GM18907 (cell line): ENCODE data around the gene PCDH1.

ENCODE experiments used
- ATAC-seq: cut with Tn5 transposase; IDR thresholded peaks from one replicate; pipeline ENCODE4 v1.9.1; 2021; ENCODE audit warnings: mild to moderate bottlenecking, moderate library complexity; ENCODE audit not compliant: unreplicated experiment

PCDH1 gene

DNA sequence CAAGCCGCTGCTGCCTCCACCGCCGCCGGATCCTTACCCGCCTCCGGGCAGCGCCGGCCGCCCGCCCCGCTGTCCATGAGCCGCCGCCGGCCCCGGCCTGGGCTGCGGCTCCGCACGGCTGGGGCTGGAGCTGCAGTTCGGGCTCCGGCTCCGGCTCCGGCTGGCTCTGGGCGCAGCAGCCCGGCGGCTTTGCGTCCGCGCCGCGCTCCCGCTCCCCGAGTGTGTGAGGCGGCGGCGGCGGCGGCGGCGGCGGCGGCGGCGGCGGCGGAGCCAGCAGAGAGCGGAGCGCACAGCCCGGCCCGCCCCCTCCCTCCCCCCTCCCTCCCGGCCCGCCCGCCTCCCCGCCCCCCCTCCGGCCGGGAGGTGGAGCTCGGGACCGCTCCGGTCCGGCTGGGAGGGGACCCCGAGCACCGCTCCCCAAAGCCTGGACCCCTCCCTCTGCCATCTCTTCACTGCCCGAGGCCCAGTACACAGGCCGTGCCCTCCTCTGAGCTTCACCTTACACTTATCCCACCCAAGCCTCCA lies at the start of gene PCDH1:
Gene PCDH1, minus strand, starts transcription at position 225 of the 525 bp plus-strand sequence. Its CDS starts 148 bp downstream, at position 77.
- peak; percentile 10 for ATAC-seq

DNA sequence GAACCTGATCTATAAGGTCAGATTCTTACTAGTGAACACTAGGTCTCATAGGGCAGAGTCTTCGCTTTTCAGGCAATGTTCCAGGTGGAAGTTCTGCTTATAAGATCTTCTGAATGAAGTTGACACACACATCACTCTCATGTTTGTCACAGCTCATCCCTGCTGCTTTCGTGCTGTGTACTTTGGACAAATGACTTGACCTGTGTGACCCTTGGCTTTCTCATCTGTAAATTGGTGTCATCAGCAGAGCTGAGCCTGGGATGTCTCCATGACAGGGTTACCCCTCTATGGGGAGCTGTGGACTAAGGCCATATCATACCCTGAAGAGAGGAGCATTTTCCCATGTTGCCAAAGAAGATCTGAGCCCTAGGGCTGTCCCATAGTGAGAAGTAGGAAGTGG lies 48.2 kb upstream of the PCDH1 start:
- ATAC-seq: no peak

DNA sequence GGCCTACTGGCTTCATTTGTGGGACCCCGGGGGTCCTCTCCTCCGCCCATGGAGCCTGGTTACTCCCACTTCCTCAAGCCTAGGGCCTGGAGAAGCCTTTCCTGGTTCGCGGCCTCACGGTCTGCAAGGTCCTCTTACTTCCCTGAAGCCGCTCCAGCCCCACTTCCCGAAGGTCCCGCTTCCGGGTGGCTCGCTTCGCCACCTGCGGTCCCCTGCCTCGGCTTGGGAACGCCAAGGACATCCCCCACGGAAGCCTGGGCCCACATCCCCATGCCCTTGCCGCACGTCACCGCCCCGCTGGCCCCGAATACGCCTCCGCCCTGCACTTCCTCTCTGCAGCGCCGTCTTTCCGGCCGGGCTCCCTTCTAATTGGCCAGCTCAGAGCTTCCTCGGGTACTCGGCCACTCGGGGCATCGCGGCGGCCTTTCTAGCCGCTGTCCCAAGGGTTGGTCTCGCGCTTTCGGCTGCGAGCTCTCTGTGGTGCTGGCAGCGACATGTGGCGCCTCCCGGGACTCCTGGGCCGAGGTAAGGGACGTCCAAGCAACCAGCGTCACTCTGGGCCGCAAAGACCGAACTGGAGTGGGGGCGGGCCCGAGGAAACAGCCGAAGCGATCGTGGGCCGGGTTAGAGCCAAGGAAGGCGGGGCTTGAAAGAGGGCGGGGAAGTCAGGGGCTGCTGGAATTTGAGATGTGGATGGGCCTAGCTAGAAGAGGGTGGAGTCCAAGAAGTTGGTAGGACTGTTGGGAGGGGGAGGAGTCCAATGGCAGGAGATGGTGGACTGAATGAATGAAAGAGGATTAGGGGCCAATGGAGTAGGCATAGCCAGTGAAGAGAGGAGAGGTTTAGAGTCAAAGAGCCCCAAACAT lies 45.5 kb upstream of the PCDH1 start, which contains the start of gene DELE1:
Gene DELE1, plus strand, starts transcription at position 424 of the 866 bp plus-strand sequence. Its CDS starts 71 bp downstream, at position 495.
- ATAC-seq: peak; percentile 99

DNA sequence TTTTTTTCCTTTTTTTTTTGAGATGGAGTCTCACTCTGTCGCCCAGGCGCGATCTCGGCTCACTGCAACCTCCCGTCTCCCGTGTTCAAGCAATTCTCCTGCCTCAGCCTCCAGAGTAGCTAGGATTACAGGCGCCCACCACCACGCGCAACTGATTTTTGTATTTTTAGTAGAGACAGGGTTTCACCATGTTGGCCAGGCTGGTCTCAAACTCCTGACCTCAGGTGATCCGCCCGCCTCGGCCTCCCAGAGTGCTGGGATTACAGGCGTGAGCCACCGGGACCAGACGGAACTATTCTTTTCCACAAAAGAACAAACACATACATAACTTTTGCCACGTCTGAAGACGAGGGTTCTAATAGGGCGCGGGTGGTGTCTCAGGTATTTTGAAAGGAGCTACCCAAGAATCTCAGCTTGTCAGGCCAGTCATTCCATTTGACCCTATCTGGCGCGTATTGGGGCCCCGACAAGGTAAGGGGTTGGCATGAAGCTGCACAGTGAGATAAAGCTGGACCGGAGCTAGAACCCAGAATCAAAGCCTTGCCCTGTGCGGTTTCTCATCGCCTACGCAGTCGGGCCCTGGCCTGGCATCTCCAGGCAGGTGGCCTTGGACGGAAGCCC lies 44.7 kb upstream of the PCDH1 start:
- peak; percentile 12 for ATAC-seq

DNA sequence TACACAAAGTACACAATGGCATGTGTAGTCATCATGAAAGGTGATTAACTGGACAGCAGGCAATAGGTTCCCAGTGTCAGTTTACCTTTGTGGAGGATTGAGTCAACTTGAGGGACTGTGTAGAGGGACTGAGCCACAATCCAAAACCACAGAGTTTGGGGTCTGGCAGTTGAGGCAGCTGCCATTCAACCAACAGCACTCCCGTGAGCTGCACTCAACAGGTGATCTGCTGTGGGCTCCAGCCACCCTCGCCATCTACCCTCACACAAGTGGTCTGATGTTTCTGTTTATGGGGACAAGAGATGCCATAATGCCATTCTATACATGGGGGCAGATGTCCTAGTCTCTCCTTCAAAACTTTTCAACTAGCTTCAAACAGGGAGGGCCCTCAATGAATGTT lies 42.6 kb upstream of the PCDH1 start:
- no peak for ATAC-seq

DNA sequence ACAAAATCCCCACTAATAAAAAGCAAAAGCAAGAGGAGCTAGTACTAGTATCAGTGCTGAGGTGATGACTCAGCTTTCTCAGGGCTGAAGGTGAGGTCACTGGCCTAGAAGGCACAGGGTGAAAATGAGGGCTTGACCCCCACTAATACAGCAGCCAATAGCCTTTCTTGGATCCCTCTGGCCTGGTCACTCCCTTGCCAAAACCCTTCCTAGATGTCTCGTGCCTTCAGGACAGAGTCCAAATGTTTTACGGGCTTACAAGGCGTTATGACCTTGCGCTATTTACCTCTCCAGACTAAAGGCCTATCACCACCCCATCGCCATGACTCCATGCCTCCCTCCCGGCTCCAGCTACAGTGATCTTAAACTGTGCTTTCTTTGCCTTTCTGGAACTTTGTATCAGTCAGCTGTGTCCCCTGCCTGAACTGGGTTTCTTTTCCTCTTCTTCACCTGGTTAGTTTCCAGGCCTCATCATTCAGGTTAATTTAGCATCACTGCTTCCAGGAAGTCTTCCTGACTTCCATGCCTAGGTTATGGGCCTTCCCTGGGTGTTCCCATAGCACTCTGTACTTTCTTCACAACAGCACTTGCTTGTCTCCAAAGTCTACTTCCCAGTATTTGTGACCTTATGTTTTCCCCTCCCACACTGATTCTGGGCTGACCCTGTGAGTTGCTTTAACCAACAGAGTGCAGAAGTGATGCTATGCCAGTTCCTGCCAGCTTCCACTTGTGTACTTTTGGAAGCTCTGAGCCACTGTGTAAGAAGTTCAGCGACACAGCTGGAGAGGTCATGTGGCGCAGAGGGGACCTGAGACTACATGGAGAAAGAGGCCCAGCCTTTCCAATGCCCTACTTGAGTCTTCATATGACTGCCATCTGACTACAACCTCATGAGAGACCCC lies 41.3 kb upstream of the PCDH1 start:
- ATAC-seq: no peak

DNA sequence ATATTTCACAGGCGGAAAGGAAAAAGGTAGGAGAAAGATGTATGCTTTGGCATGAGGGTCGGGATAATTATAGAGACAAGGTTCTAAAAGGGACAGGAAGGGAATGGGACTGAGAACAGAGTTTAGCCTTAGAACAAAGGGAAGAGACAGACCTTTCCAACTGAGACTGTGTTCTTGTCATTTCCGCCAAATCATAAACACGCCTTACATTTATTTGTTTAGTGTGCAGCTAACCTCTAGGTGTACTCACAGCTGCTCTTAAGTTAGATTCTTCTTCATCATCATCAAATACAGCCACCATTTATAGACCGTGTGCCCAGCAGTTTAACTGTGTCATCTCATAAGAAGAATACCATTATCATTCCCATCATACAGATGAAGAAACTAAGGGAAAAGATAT lies 39.5 kb upstream of the PCDH1 start:
- ATAC-seq: no peak

DNA sequence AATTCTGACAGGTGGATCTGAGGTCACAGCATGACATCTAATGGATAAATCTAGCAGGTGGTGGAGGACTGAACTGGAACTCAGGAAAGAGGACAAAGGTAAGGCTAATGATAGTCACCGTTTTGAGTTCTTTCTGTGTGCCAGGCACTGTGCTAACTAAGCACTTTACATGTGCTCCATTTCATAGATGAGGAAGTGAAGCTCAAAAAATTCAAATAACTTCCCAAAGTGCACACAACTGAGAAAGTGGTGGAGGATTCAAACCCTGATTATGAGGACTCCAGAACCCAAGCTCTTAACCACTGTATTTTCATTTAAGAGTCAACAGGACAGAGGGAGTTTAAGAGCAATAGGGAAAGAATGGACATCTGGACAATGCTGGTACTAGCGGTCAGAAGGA lies 38.3 kb upstream of the PCDH1 start:
- ATAC-seq: no peak

DNA sequence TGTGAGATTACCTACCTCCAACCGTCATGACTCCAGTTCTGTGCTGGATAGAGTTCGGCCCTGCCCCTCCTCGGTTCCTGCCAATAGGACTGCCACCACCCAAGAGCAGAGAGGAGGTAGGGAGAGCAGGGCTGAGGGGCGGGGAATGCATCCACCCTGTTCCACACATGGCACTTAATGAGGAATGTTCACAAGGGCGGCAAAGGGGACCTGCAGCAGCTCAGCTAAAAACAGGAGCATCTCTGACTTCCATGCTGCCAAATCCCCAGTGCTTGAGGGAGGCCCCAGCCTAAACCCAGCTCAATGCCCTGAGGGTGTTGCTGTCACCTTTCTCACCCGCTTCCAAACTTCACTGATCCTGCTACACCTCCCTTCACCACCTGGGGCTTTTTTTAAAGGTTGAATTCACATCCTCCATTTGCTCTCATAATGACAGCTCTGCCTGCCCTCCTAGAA lies 37.7 kb upstream of the PCDH1 start:
- ATAC-seq: no peak

DNA sequence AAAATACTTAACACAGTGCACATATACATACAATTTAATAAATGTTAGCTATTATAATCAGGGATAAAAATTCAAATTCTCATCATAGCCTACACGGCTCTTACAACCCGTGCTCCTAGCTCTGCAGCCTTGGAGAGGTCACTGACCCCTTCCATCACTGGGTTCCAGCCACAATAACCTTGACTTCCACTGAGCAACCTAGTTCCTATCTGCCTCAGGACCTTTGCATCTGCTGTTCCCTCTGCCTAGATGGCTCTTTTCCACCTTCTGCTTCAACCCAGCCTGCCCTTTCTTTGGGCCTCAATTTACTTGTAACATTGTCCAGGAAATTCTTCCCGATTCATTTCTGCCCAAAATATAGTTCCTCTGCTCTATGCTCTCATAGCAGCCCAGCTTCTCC lies 36.6 kb upstream of the PCDH1 start:
- ATAC-seq: no peak

DNA sequence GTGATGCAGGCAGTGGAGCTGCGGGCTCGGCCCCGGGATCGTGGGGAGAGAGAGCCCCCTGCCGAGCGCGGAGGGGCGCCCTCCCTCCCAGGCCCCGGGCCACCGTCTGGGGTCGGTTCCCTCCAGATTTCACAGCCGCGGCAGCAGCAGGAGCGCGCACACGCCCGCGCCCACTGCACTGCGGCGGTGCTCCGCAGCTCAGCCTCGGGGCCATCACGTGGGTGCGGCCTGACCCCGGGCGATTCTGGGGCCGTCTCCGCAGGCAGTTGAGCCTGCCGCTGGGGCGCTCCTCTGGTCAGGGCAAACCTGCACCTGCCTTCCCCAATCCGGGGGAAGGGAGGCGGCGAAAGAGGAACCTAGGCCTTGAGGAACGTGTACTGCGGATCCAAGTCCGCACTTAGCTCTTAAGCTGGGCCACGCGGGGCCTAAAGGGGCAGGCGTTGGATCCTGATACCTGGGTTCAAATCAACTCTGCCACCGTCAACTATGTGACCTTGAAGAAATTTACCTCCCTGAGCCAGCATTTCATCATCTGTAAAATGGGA lies 36.1 kb upstream of the PCDH1 start:
- peak; percentile 80 for ATAC-seq

DNA sequence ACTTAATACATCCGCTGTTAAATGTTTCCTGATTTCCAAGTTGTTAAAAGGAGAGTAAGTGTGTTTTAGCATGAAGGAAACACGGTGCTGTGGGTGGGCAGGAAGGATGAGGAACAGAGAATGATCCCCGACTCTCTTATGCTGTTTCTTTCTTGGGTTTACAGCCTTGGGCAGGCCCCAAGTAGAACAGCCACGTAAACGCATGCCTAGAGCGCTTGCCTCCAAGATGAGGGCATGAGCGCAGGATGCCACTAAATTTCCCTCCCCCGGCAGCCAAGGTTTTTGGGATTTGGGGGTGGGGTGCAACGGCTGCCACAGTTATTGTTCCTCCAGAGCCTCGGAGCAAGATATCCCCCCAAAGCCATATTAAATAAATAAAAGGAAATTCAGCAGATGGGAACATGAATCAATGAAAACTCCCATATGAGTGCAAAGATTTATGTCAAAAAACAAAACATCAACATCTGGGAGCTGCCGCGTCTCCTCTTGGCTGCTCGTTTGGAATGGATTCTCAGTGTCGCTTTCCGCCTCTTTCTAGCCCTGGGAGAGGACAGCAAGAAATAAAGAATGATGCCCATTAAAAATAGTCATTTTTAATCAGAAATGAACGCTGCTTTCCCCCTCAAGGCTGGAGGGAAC lies 35.5 kb upstream of the PCDH1 start:
- ATAC-seq: no peak

DNA sequence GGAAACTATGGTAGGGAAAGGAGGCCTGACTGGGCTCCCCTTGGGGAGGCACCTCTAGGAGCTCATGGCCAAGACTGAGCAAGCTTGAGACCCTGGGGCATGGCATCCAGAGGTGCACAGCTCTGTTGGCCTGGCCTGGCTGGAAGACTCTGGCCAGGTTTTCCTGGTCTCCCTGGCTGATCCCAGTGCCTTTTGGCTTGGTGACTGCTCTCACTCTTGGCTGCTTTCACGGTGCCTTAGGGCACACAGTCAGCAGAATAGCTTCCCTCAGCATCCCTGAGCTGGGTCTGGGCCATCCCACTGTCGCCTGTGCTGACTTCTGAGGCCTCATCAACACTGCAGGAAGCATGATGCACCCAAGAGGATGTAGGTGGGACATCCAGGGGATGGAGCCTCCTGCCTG lies 32.1 kb upstream of the PCDH1 start:
- ATAC-seq: no peak

DNA sequence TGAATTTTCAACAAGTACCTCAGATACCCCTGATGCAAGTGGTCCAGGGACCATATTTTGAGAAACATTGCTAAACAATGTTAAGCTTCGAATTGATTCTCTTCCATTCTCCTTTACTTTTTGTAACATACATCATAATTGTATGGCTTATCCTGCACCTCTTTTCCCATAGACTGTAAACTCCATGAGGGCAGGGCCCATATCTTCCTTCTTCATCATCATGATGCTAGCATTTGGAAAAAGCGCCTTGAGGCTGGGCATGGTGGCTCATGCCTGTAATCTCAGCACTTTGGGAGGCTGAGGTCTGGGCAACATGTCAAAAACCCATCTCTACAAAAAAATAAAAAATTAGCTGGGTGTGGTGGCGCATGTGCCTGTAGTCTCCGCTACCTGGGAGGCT lies 31.0 kb upstream of the PCDH1 start:
- ATAC-seq: no peak

DNA sequence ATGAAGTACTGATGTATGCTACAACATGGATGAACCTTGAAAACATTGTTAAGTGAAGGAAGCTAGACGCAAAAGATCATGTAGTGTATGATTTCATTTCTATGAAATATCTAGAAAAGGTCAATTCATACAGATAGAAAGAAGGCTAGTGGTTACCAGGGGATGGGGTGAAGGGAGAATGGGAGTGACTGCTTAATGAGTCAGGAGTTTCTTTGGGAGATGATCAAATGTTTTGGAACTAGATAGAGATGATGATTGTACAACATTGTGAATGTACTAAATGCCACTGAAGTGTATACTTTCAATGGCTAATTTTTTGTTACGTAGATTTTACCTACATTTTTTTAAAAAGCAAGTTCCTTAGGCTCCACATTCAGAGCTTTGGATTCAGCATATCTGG lies 30.6 kb upstream of the PCDH1 start:
- no peak for ATAC-seq

DNA sequence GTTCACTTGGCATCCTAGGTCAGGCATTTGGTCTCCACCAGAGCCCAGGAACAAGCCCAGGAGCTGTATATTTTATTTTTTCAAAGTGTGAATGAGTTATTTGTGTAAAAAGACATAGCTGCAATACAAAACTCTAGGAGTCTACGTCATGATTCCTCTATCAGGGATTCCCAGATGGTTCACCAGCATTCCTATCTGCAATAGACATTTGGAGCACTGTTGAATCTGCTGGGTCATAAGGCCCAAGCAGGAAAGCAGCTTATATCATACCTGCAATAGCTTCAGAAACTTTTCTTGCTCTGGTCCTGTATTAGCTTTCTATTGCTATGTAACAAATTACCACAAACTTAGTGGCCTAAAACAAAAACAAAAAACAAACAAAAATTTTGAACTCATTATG lies 28.8 kb upstream of the PCDH1 start:
- ATAC-seq: no peak

DNA sequence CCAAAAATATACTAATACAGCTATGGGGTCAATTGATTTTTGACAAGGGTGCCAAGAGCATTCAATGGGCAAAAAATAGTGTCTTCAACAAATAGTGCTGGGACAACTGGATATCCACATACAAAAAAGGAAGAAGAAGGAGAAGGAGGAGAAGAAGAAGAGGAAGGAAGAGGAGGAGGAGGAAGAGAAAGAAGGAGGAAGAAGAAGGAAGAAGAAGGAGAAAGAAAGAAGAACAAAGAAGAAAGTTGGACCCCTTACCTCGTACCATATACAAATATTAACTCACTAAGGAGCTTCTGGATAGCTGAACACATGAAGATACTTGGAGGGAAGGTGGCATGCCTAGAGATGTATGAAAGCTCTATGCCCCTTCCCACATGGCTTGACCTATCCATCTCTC lies 28.3 kb upstream of the PCDH1 start:
- no peak for ATAC-seq

DNA sequence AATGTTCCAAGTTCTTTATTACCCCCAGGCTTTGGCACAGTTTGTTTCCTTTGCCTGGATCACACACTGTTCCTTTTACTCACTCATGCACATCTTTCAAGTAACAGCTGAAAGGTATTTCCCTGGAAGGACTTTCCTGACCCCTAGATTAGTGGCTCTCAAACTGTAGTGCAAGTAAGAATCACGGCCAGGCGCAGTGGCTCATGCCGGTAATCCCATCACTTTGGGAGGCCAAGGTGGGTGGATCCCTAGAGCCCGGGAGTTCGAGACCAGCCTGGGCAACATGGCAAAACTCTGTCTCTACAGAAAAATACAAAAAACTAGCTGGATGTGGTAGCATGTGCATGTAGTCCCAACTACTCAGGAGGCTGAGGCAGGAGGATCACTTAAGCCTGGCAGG lies 26.3 kb upstream of the PCDH1 start:
- ATAC-seq: no peak

DNA sequence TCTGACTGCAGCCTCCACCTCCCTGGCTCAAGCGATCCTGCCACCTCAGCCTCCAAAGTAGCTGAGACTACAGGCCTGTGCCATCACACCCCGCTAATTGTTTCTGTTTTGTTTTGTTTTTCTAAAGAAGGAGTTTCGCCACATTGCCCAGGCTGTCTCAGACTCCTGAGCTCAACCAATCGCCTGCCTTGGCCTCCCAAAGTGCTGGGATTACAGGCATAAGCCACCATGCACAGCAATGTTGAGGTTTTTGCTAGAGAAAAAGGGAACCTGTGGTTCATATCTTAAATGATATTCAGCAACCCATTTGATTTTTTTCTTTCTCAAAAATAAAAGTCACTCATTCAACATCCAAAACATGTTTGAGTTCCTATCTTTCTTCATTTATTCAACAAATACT lies 25.1 kb upstream of the PCDH1 start:
- no peak for ATAC-seq
